ENCODE results near the gene MAD1L1.
"Not testable (repeated sequence)": the region's sequence is repeated elsewhere in the genome, so short reads cannot be mapped to it uniquely, and the experiment has no call there.

The MAD1L1 gene
- 15.6 to 33.4 reads per million in 2 donors for total RNA-seq

DNA sequence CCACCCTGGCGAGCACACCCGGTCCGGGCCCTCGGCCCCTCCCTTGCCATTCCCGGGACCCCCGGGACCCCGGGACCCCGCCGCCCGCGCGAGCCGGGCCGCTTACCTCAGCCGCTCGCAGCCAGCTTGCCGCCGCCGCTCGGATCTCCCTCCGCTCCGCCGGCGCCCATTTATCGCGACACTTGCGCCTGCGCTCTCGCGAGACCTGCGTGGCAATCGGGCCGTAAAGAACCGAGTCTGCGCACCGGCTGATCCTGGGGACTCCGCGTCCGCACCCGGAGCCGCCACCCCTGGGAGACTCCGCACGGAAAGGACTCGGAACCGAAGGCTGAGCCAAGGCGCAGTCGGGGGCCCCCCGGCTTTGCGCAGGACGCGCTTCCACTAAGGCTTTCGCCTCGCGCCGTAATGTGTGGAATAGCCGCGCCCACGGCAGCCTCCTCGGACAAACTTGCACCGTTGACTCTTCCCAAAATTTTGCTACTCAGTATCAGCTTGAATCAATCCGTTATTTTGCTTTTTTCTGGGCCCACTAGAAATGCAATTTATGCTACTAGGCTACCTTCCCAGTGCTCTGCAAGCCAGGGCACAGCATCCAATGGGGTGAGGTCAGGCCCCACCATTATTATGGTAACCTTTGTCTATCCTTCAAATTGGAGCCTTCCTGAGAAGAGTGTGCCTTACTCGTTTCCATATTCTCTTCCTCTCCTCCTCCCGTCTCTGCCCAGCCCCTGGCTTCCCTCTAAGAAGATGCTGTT lies at the start of gene MAD1L1:
Gene MAD1L1 (minus strand): TSS at position 180 of the 755 bp plus-strand sequence. CDS start 2,812 bp downstream, outside the sequence.
- DNase-seq = peak; percentile 74 to 91 (median 84)

DNA sequence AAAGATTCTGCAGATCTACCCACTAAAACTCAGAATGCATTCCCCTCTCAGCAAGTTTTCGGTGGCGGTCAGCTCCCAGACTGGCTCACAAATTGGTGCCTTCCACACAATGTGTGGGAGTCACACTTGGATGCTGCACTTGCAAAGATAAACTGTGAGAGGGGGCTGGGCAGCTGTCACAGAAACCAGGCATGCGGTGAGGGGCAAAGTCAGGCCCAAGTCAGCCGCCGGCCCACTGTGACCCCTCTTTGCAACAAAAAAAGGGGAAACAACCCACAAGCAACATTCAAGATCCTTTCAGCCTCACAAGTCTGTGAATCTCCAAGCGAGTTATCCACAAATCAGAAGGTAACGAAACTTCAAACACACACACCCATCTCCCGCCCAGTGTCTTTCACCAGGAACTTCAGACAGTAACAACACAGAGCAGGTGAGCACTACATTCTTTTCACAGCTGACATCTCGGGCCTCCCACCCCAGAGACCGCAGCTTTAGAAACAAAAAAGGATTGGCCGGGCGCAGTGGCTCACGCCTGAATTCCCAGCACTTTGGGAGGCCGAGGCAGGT lies 49.5 kb upstream of the MAD1L1 start:
- DNase-seq = no peak

DNA sequence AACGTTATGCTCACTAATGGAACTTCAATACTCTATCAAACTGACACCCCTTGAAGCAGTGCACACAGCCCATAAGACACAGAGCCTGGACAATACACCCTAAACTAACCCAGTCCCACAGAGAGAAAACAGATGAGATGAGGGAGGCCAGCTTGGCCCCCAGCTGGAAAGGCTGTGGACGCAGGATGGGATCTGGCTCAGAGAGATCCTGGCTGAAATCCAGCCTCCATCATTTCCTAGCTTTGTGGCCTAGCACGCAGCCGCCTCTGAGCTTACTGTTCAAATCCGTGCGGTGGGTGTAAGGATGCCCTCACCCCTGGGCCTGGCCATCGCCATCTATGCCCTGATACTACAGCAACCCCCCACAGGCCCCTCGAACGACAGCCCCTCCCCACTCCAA lies 48.8 kb upstream of the MAD1L1 start:
- DNase-seq = no peak

DNA sequence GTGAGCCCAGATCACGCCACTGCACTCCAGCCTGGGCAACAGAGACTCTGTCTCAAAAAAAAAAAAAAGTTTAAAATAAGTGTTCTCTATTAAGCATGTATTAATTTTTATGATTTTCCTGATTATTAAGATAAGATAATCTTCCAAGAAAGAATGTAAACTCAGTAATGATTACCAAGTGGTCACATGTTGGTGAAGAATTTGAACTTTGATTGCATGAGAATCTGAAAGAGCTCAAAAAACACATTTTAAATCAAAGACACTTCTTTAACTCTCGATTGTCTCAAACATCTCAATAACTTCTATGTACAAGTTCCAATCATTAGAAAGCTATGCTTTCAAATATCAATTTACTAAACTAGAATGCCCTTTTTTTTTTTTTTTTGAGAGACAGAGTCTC lies 47.7 kb upstream of the MAD1L1 start:
- no peak for DNase-seq

DNA sequence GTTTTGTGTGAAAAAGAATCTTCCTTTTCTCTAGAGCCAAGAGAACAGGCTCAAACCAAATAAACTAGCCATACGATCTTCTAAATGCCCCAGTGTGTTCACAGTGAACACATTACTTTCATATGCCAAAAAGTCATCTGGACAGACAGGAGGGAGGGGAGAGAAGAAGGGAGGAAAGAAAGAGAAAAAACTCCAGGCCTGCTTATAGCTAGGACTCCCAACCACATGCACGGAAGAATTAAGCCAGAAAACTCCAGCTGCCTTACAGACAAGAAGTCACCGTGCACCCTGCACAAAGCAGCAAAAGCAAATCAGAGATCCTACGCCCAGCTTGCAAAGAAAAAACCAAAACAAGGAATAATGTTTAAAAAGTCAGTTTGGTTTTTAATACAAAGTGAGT lies 47.2 kb upstream of the MAD1L1 start:
- DNase-seq = no peak

DNA sequence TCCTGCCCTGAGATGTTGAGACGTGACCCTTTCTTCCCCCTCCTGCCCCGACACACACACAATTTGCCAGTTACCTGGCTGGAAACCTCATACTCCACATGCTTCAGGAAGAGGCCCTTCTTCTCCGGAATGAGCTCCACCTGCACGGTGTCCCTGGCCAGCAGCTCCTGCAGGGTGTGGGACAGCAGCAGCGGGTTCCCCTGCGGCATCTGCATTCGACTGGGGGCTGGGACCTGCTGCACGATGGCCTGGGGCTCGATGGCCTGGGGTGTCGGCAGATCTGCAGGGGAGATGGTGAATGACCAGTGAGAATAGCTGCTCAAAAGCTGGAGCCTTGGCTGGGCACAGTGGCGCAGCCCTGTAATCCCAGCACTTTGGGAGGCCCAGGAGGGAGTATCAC lies 45.3 kb upstream of the MAD1L1 start:
- DNase-seq = no peak

DNA sequence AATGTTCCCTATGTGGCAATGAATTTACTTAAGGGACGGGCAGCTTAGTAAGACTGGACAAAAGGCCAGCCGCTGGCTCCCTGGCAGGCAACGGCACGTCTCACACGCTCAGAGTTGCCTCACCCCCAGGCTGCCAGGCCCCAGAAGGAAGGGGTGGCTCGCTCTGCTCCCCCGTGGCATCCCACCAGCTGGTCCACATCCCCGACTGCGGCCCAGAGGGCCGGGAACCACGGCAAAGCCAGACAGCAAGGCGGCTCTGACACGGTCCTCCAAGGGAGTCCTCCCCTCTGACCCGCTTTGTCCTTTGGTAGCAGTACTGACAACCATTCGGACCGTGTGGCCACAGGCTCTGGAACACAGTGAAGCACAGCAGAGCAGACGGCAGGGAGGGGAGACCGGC lies 43.4 kb upstream of the MAD1L1 start:
- DNase-seq = no peak

DNA sequence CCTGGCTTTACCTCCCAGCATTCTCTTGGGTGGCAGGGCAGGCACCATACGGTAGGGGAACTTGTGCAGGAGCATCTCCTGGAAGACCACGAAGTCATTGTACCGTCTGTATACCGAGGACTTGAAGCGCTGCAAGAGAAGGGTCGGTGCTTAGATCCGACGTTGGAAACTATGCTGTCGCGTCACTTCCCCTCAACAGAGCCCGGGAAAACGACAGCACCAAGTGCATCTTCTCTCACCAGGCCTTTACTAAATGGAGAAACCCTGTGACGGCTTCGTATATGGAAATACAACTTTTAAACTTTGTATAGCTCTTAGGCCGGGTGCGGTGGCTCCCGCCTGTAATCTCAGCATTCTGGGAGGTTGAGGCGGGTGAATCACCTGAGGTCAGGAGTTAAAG lies 42.4 kb upstream of the MAD1L1 start:
- no peak for DNase-seq

DNA sequence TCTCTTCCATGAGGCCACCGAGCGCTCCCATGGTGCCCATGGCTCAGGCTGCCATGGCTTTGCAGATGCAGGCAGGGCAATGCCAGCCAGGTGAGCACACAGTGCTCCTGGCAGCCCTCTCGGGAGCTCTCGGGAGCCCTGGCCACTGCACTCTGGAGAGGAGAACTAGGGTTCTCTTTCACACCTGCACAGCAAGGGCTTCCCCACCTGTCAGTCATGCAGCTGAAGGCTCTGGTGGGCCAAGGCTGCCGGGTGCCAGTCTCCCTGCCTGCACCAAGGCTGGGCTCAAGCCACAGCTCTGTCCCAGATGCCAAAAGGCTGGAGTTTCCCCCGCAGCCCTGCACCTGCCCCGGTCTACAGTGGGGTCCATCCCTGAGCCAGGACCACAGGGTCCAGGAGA lies 41.9 kb upstream of the MAD1L1 start:
- DNase-seq = no peak

DNA sequence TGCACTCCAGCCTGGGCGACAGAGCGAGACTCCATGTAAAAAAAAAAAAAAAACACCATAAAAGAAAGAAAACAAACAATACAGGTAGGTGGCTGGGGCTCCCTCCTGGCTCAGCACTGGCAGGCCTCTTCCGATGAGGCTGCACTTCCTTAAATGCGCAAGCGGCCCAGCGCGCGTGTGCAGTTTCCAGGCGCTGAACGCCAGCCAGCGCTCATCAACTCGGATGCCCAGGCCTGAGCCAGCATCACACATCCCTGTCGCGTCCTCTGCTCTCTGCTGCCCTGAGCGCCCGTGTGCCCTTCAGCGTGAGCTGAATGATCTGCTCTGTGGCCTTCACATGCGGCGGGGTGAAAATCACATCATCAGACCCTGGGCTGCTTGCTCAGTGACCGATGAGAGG lies 41.1 kb upstream of the MAD1L1 start:
- no peak for DNase-seq

DNA sequence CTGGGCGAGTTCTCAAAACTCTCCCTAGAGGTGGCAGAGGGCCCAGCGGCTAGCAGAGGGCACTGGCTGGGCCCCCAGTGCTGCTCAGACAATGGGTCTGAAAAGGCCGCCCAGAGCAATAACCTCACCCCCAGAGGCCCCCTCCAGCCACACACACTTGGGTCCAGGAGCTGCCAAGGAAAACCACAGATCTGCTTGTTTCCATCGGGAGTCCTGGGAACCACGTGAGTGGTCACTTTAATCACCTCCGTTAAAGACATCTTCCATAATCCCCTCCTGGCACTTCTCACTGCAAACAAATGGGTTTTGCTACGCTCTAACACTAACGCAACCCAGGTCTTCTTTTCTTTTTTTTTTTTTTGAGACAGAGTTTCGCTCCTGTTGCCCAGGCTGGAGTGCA lies 39.3 kb upstream of the MAD1L1 start:
- DNase-seq = no peak

DNA sequence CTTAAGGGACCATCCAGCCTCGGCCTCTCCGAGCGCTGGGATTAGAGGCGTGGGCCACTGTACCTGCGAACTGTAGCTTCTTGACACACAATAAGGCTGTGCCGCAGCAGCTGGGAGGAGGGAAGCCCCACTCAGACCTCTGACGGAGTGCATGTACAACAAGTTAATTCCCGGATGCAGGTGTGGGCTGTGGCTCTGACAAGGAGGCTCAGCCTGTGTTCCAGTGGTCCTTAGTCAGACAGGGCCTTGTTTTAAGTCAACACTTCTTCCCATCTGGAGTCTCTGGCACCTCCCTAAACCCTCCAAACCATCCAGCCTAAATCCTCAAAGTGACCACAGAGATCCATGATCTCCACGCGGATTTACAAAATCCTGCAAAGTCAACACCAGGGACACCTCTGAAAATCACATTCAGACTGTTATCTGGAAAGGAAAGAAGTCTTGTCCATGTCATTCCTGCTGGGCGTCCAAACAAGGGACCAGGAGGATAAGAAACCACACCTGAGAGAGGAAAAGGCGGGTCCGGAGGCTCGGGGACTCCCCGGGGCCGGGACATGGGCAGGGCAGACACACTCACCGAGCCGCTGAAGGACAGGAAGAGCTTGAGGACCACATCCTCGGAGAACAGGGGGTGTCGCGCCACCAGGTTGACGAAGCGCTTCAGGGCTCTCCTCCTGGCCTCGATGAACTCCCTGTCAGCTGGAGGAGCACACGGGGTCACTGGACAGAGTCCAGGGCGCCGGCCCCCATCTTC lies 38.7 kb upstream of the MAD1L1 start:
- no peak for DNase-seq

DNA sequence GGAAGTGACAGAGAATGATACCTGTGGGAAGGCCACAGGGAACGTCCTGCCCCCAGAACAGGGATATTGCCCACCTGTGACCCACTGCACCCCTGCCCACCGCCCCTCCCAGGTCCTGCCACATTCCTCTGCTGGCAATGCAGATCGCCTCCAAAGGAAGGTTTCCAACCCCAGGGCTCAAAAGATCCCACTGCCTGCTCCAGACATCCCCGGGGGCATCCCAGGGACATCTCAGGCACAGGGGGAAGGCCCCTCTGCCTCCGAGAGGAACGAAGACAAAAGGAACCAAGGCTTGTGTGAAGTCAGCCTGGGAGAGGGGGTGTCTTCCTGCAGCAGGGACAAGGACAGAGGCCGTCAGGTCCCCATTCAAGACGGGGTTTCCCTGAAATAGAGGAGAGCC lies 37.8 kb upstream of the MAD1L1 start:
- no peak for DNase-seq

DNA sequence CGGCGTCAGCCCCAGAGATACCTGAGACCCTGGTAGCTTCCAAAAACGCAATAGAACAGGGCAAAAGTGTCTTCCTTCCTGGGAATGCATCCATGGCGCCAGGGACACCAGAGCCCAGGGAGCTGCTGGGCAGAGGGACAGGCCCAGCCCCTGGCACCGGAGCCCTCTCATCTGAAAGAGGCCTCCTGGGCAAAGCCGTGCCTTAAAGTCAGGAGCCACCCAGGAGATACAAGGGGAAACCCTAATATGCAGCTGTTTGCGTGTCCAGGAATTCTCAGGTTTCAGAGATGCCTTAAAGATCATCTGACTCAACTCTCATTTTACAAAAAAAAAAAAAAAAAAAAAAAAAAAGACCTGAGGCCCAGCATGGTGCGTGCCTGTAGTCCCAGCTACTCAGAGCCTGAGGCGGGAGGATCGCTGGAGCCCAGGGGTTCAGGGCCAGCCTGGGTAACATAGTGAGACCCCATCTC lies 37.3 kb upstream of the MAD1L1 start:
- no peak for DNase-seq

DNA sequence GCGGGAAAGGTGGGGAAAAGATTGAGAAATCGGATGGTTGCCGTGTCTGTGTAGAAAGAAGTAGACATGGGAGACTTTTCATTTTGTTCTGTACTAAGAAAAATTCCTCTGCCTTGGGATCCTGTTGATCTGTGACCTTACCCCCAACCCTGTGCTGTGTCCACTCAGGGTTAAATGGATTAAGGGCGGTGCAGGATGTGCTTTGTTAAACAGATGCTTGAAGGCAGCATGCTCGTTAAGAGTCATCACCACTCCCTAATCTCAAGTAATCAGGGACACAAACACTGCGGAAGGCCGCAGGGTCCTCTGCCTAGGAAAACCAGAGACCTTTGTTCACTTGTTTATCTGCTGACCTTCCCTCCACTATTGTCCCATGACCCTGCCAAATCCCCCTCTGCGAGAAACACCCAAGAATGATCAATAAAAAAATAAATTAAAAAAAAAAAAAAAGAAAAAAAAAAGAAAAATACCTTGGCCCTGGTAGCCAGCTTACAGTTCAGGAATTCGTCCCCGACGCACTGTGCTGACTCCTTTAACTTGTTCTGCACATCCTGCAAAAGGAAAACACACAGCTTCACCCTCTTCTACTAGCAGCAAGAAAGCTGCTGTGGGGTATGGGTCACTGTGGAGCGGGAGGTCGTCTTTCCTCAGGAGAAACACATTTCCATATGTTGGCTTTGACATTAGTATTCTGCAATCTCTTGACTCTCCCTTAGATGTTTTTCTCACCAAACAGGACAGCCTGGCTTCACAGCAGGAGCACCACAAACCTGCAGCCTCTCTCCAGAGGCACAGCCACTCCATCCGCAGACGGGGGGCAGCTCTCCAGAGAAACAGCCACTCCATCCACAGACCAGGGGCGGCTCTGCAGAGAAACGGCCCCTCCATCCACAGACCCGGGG lies 36.6 kb upstream of the MAD1L1 start:
- not testable (repeated sequence) for DNase-seq

DNA sequence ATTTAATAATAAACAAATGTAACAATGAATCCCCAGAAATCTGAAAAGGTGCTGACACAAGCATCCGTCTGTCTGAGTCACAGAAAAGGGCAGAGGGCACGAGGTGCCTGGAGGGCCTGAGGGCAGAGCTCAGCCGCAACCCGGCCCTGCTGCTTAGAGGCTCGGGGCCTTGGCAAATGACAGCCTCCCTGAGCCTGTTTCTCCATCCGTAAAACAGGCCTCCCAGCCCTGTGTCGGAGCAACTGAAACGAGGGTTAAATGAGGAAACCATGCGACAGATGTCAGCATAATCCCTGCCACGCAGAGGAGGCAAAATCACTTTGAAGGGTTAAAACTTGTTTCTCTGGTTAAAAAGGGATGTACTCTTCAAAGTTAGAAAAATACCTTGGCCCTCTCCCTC lies 34.2 kb upstream of the MAD1L1 start:
- no peak for DNase-seq

DNA sequence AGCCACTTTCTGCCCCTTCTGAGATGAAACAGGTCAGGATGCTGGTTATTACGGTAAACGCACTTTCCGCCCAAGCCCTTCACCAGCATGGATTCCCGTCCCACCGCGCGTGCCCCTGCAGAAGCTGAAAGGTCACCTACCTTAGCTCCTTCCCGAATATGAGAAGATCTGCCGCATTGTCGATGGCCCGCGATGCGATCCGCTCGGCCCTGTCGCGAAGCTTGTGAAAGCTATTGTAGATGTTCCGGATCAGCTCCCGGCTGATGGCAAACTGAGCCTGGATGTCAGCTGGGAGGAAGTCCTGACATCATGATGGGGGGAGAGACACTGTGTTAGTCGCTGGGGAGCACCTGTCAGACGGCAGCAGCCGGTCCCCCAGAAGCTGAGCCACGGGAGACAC lies 31.4 kb upstream of the MAD1L1 start:
- DNase-seq = no peak

DNA sequence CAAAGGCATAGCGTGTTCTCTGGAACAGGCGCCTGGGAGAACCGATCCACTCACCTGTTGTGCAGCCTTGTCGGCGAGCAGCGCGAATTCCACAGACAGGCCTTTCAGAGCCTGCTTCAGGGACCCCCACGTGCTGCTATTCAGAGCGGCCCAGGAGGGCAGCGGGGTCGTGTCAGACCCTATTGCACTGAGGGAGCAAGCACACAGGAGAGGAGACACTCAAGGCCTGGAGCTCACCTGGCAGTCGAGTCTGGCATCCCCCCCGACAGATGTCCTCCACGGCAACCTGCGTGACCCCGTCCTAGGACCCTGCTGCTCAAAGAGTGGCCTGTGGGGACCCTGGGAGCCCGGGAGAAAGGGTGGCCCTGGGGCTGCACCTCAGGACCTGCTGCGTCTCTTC lies 30.4 kb upstream of the MAD1L1 start:
- DNase-seq = no peak

DNA sequence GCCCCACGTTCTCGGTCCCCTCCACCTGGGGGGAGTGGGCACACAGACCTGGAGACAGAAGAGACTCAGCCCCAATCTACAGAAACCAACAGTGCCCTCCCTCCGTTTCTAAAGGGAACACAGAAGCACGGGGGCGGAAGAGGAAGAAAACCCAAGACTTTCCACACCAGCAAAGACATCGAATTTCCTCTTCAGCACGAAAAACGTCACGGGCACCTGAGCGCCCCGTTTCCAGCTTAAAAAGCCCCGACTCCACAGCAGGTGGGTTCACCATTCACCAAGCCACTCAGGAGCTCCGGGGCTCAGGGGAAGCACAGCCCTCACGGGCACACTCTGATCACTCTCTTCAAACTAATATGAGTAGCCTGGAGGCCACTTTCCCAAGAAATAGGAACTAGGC lies 28.9 kb upstream of the MAD1L1 start:
- DNase-seq = no peak

DNA sequence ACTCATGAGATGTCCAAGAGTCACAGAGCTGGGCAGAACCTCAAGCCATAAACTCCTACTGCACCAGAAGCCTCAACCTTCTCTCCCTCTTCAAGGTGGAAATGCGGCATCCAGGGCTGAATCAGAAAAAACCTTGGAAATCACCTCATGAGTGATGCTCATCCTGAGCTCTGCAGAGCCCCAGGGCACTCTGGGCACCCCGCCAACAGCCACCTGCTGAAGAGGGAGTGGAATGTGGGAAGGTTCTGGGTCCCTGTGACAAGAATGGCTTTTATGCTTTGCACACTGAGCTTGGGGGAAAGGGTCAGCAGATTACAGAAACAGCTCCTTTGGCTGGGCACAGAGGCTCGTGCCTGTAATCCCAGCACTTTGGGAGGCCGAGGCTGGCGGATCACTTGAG lies 28.1 kb upstream of the MAD1L1 start:
- DNase-seq = no peak

DNA sequence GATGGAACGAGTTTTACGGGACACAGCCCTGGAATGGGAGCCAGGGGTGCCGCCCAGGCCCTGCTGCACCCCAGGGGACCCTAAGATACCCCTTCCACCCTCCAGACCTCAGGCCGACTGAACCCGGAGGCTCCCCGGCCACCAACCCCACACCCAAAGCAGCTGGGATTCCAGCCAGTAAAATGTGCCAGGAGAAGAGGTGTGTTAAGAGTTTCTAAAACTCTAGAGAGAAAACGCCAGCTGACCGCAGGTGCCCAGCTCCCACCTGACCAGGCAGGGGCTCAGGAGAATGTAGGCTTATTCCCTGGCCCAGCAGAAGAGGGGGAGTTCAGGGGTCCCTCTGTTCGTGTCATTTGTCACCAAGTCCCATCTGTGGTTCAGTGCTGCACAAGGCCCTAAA lies 26.7 kb upstream of the MAD1L1 start:
- no peak for DNase-seq

DNA sequence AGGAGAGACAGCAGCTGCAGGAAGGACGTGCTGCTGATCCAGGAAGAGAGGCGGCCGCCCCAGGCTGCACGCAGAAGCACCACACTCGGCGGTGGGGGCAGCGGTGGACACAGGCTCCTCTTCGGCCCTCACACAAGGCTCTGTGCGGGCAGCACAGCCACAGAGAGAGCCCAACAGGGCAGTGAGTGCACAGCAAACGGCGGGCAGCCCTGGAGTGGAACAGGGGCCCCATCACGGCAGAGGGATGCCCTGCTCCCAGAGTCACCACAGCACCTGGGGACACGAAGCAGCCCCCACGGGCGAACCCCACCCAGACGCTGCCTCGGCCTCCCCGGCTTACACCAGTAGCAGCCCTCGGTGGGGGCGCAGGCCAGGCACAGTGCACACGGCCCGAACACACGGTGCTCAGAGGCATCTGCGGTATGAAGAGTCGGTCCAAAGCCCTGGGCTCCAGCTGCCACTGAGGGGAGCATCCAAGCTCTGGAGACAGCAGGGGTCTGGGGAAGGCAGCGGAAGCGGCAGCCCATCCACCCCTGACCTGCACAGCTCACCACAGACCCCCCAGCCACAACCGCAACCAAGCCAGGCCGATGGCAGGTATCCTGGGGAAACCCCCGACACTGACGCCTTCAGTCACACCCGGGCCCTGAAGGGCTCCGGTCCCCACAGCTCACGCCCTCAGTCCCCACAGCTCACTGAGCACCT lies 26.1 kb upstream of the MAD1L1 start:
- peak in 1 of 5 experiments; percentile 56 for DNase-seq

All from T-helper 2 cell (primary cell).